H1 (cell line): ENCODE measurements around the gene NUP85. TPM values are rescaled to one million over a fixed set of nuclear protein-coding genes. Genes with fewer than 3 reads are reported as not detected.

Source experiments
- CTBP2 ChIP-seq: IDR thresholded peaks from 2 replicates; pipeline ENCODE4 v1.7.0; 2011; ENCODE audit warnings: borderline replicate concordance, mild to moderate bottlenecking, moderate library complexity, mixed read lengths, low read length; ENCODE audit not compliant: insufficient read depth, insufficient read length
- EZH2 ChIP-seq: fragments of 200-600 bp; sonication (generic); IDR thresholded peaks from 2 replicates; pipeline ENCODE4 v1.7.1; 2012; ENCODE audit warnings: low read depth, mild to moderate bottlenecking, moderate library complexity, low read length, inconsistent platforms; ENCODE audit not compliant: severe bottlenecking
- HDAC2 ChIP-seq, 2 experiments: fragments of 300-600 bp in 1 of 2; sonication (generic) in 1 of 2; IDR thresholded peaks; 2 replicates each; pipeline ENCODE4 v1.6.1; 2011 to 2012; ENCODE audit warnings: low read depth in 2 of 2, low read length in 2 of 2, mild to moderate bottlenecking in 2 of 2, moderate library complexity in 2 of 2, borderline replicate concordance in 1 of 2, inconsistent platforms in 1 of 2
- RXRA ChIP-seq: IDR thresholded peaks from 2 replicates; pipeline ENCODE4 v1.6.1; 2011; ENCODE audit warnings: low read depth, mild to moderate bottlenecking, low read length, moderate library complexity; ENCODE audit not compliant: insufficient read depth
- SP1 ChIP-seq: IDR thresholded peaks from 2 replicates; pipeline ENCODE4 v1.6.1; 2011; ENCODE audit warnings: low read depth, low read length
- SUZ12 ChIP-seq: fragments of 200-600 bp; sonication (generic); IDR thresholded peaks from 2 replicates; pipeline ENCODE4 v1.6.1; 2012; ENCODE audit warnings: mild to moderate bottlenecking, inconsistent platforms, low read length, moderate library complexity, mixed read lengths
- polyA plus RNA-seq, 7 experiments: library from polyadenylated mRNA; depleted of rRNA in 3 of 7; stranded (reverse) in 5 of 7; unstranded in 2 of 7; fragments of >200 nt in 5 of 7; fragments of 200-250 nt in 2 of 7; gene quantifications; 1 replicate in 5 of 7; 2 replicates in 1 of 7; 4 replicates in 1 of 7; pipeline versions ENCODE4 v1.2.1 to v1.2.3, GENCODE V29; 2011 to 2013; ENCODE audit warnings: missing spikeins in 2 of 7, mixed read lengths in 2 of 7
- total RNA-seq: library from RNA; stranded (reverse); fragmentation: NEBNext Ultra II Directional; extraction: Animal tissue kit (Norgen Biotek cat#: 25700); gene quantifications from 2 replicates; pipeline ENCODE4 v1.2.1, GENCODE V29; 2021
- TF ChIP-seq, protein P1 (sequence below): IDR thresholded peaks from 2 replicates; pipeline ENCODE4 v1.6.1; 2012; ENCODE audit warnings: low read length, inconsistent platforms

The NUP85 gene
- total and polyA plus RNA-seq, 2 of the 8 experiments (the other 6 are each of a cell fraction or from before 2014, with no cell fraction given), result 98.5 to 154 TPM

- no peak for TF ChIP-seq CTBP2
- TF ChIP-seq RXRA, result no peak
- no peak for TF ChIP-seq SUZ12
- TF ChIP-seq SP1, result no peak
- no peak for TF ChIP-seq EZH2
- TF ChIP-seq, protein P1, sequence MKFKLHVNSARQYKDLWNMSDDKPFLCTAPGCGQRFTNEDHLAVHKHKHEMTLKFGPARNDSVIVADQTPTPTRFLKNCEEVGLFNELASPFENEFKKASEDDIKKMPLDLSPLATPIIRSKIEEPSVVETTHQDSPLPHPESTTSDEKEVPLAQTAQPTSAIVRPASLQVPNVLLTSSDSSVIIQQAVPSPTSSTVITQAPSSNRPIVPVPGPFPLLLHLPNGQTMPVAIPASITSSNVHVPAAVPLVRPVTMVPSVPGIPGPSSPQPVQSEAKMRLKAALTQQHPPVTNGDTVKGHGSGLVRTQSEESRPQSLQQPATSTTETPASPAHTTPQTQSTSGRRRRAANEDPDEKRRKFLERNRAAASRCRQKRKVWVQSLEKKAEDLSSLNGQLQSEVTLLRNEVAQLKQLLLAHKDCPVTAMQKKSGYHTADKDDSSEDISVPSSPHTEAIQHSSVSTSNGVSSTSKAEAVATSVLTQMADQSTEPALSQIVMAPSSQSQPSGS, result no peak
- TF ChIP-seq HDAC2 (IDR thresholded peaks at IDR 0.05; ENCODE audit: borderline replicate concordance in 1 of 2, low read depth in 2 of 2, low read length in 2 of 2), result no peak
Measured at GRCh38 chr17:75242461-75243042, 37.1 kb downstream of the NUP85 start (continued).
